Measurements from ENCODE around the gene TTC28.

Gene TTC28

DNA sequence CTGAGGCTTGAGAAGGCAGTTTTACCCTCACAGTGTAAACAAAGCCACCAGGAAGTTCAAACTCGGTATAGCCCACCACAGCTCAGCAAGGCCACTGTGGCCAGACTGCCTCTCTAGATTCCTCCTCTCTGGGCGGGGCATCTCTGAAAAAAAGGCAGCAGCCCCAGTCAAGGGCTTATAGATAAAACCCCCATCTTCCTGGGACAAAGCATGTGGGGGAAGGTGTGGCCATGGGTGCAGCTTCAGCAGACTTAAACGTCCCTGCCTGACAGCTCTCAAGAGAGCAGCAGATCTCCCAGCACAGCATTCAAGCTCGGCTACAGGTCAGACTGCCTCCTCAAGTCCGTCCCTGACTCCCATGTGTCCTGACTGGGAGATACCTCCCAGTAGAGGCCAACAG is 69.7 kb downstream of the TTC28 start:
- H3K4me3 ChIP-seq (ENCODE audit: low read depth, low read length): no peak overlapping the region
- TF ChIP-seq, protein P1, sequence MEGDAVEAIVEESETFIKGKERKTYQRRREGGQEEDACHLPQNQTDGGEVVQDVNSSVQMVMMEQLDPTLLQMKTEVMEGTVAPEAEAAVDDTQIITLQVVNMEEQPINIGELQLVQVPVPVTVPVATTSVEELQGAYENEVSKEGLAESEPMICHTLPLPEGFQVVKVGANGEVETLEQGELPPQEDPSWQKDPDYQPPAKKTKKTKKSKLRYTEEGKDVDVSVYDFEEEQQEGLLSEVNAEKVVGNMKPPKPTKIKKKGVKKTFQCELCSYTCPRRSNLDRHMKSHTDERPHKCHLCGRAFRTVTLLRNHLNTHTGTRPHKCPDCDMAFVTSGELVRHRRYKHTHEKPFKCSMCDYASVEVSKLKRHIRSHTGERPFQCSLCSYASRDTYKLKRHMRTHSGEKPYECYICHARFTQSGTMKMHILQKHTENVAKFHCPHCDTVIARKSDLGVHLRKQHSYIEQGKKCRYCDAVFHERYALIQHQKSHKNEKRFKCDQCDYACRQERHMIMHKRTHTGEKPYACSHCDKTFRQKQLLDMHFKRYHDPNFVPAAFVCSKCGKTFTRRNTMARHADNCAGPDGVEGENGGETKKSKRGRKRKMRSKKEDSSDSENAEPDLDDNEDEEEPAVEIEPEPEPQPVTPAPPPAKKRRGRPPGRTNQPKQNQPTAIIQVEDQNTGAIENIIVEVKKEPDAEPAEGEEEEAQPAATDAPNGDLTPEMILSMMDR (IDR thresholded peaks at IDR 0.05; ENCODE audit: borderline replicate concordance, insufficient read depth, low read depth, low read length): no peak

DNA sequence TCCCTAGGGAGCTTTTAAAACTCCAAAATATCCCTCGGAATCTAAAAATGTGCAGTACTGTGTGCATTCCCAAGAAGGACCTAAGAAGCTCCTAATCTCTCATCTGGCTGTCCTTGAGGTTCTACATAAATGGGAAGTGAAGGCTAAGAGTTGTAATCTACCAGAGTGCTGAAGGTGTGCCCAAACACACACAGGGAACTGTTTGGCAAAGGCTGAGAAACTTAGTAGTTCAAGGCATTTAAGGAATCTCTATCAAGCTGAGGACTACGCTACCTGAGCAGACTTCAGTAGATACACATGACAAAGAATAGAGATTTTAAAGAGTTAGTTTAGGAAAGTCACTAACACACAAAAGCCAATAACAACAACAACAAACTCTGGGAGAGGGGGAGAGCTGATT is 71.1 kb downstream of the TTC28 start:
- TF ChIP-seq, protein P1 (IDR thresholded peaks at IDR 0.05; ENCODE audit: borderline replicate concordance, insufficient read depth, low read depth, low read length): no peak
- no peak overlapping the region for H3K4me3 ChIP-seq (ENCODE audit: low read depth, low read length)

DNA sequence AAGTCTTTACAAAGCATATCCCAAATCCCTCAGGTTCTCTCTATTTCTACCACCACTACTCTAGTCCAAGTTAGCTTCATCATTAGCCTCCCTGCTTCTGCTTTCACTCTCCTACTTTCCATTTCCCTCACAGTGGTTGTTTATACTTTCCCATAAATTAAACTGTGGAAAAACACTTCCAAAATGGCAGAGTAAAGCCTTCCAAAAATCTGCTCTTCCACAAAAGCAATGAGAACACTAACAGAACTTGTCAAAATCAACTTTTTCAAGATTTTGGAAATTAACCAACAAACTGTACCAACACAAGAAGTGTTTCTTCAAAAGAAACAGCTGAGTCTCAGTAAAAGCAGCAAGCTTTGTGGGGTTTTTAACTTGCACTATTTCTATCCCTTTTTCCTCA is 71.8 kb downstream of the TTC28 start:
- TF ChIP-seq, protein P1 (IDR thresholded peaks at IDR 0.05; ENCODE audit: borderline replicate concordance, insufficient read depth, low read depth, low read length): no peak

DNA sequence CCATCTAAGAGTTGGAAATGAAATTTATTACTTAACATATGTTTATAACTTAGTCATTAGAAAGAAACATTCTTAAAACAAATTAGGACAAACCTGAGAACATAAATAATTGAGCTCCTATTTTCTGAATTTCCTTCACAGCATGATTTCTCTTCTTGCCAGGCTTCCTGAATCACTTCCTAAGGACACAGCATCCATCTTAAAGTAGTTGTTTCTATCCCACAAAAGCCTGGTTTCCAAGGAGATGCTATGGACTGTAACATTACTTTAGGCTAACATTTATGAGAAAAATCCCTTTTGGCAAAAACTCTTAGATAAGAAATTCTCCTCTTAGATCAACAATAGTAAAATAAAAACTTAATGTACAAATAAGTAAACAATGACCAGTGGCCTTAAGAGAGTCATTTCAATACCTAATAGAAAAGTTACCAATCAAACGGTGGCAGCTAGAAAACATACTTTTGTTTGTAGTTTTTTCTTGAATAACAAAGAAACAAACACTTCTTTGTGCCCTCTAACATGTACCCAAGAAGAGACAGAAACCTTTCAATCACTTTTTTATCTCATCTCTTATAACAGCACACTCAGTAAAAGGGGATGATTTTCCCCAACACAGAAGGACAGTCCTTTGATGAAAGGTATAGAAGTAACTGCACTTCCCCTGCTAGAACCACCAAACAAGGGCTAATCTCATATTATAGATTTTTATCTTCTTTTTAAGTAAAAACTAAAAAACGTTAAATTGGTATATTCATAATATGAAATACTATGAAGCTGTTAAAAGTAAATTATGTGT is 74.5 kb downstream of the TTC28 start:
- H3K4me3 ChIP-seq (ENCODE audit: low read depth, low read length): no peak overlapping the region
- TF ChIP-seq, protein P1 (IDR thresholded peaks at IDR 0.05; ENCODE audit: borderline replicate concordance, insufficient read depth, low read depth, low read length): no peak

More for the DNA sequence above, 71.8 kb downstream of the TTC28 start:
- H3K4me3 ChIP-seq (ENCODE audit: low read depth, low read length): no peak overlapping the region

DNA sequence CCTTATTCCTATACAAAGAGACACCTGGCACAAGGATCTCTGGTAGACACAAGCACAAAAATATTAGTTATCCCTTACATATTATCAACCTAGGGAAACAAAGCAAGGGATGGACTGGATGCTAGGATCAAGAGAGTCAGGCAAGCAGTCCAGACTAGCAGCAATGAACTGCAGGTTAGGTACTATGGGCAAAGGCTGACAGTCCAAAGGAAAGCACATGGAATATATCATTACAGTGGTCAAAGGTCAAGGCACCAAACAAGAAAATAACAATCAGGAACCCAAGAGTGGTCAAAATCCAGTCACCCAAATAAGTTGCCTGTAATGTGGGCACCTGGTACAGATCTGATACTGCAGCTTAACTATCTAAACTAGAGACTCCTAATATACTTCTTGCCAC is 77.7 kb downstream of the TTC28 start:
- no peak overlapping the region for H3K4me3 ChIP-seq (ENCODE audit: low read depth, low read length)
- TF ChIP-seq, protein P1 (IDR thresholded peaks at IDR 0.05; ENCODE audit: borderline replicate concordance, insufficient read depth, low read depth, low read length): no peak

DNA sequence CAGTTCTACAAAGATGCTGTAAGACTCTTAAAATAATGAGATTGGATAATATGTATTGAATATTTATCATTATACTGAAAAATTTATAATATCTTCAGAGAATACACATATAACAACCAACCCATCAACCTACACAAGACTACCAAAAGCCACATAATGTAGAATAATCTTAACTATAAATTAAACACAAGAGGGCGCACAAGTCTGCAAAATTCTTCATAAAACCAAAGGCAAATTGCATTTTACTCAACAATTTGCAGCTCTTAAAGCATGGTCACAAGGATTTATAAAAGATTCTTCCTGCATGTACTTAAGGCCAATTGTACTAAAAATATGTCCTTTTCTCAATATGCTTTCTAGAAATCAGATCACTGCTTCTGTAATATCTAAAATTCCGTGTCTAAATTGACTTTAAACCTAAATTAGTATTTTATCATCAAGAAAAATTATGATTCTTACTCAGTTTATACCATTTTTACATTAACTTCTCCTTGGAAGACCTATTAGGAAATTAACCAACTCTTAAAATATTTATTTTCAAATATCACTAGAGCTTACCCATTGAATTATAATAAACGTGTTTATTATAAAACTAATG is 79.0 kb downstream of the TTC28 start:
- H3K4me3 ChIP-seq (ENCODE audit: low read depth, low read length): no peak overlapping the region
- TF ChIP-seq, protein P1 (IDR thresholded peaks at IDR 0.05; ENCODE audit: borderline replicate concordance, insufficient read depth, low read depth, low read length): no peak

DNA sequence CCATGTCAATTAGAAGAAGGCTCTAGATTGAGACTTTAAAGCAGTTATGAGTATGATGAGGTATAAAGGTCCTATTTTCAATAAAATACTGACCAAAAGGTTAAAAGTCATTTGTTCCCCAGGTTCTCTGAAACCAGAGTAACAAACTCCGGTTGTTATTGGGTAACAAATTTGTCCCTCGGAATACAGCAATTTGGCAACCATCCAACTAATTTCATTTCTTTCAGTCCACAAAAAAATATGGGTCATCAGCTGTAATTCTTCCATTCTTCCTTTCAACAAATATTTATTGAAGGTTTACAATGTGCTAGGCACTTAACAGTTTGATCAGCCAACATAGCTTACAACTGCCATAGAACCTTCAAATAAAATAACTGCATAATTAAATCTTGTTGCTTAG is 79.9 kb downstream of the TTC28 start:
- H3K4me3 ChIP-seq (ENCODE audit: low read depth, low read length): no peak overlapping the region
- TF ChIP-seq, protein P1 (IDR thresholded peaks at IDR 0.05; ENCODE audit: borderline replicate concordance, insufficient read depth, low read depth, low read length): no peak

All from GM12875 (cell line).